Endothelial cell of umbilical vein (primary cell): ENCODE data around the gene MLANA.

ENCODE experiments used
- CTCF ChIP-seq, 2 donors: IDR thresholded peaks; 1 replicate in 1 of 2; 2 replicates in 1 of 2; pipeline ENCODE4 v1.5.1; 2011; ENCODE audit warnings: low read length in 2 of 2, mild to moderate bottlenecking in 2 of 2, moderate library complexity in 2 of 2, control low read depth in 1 of 2, inconsistent platforms in 1 of 2, low read depth in 1 of 2; ENCODE audit not compliant: insufficient read depth in 1 of 2; ENCODE audit errors: extremely low read depth in 1 of 2
- EZH2 ChIP-seq: IDR thresholded peaks from 2 replicates; pipeline ENCODE4 v1.6.1; 2012; ENCODE audit warnings: borderline replicate concordance, low read depth, mild to moderate bottlenecking, moderate library complexity, low read length, inconsistent platforms; ENCODE audit not compliant: severe bottlenecking
- JUN ChIP-seq: IDR thresholded peaks from 2 replicates; pipeline ENCODE4 v1.6.1; 2011; ENCODE audit warnings: borderline replicate concordance, low read depth; ENCODE audit not compliant: insufficient read length, insufficient read depth
- MAX ChIP-seq: IDR thresholded peaks from 2 replicates; pipeline ENCODE4 v1.6.1; 2011; ENCODE audit not compliant: insufficient read depth, insufficient read length
- MYC ChIP-seq: IDR thresholded peaks from one replicate; pipeline ENCODE4 v1.6.1; 2011; ENCODE audit warnings: mild to moderate bottlenecking, low read depth, low read length
- POLR2A ChIP-seq: IDR thresholded peaks from 2 replicates; pipeline ENCODE4 v1.6.1; 2012; ENCODE audit warnings: low read depth, mild to moderate bottlenecking, control low read depth, low read length
- POLR2AphosphoS5 ChIP-seq: IDR thresholded peaks from 2 replicates; pipeline ENCODE4 v1.6.1; 2012; ENCODE audit warnings: low read depth, mild to moderate bottlenecking, control low read depth, low read length, moderate library complexity; ENCODE audit not compliant: insufficient read depth

GRCh38 chr9:5870691-5871090 is 20.0 kb upstream of the MLANA start:
- TF ChIP-seq CTCF (IDR thresholded peaks at IDR 0.05; ENCODE audit: extremely low read depth in 1 of 2, insufficient read depth in 1 of 2, low read depth in 1 of 2, low read length in 2 of 2) (no peak), JUN (no peak), POLR2A (no peak), MAX (no peak), EZH2 (no peak), POLR2AphosphoS5 (no peak), MYC (no peak)
